Esophagus muscularis mucosa (tissue), 4 donors: Measurements from ENCODE around the gene IQGAP2. TPM values are rescaled to one million over a fixed set of nuclear protein-coding genes. Genes with fewer than 3 reads are reported as not detected.

Experiments
- DNase-seq: peaks from one replicate; pipeline ENCODE4 v3.0.0-alpha.2; 2017; ENCODE audit errors: extremely low spot score
- H3K27ac ChIP-seq, 4 donors: fragments of 200-600 bp; sonication (generic); replicated peaks in 1 of 4; 1 replicate in 3 of 4; 2 replicates in 1 of 4; pipeline ENCODE4 v1.5.1; 2016 to 2019; ENCODE audit warnings: mild to moderate bottlenecking in 1 of 4
- H3K27me3 ChIP-seq, 4 donors: fragments of 200-600 bp; sonication (generic); one replicate each; pipeline versions ENCODE4 v1.5.1 to v1.6.0; 2016 to 2019
- H3K36me3 ChIP-seq, 4 donors: fragments of 200-600 bp; sonication (generic); one replicate each; pipeline ENCODE4 v1.5.1; 2016 to 2019
- H3K4me1 ChIP-seq, 4 donors: fragments of 200-600 bp; sonication (generic); one replicate each; pipeline ENCODE4 v1.5.1; 2016 to 2019
- H3K4me3 ChIP-seq, 4 donors: fragments of 200-600 bp; sonication (generic); 1 replicate in 2 of 4; 2 replicates in 2 of 4; pipeline ENCODE4 v1.5.1; 2016 to 2019; ENCODE audit warnings: mild to moderate bottlenecking in 4 of 4, moderate library complexity in 1 of 4
- H3K9me3 ChIP-seq, 4 donors: fragments of 200-600 bp; sonication (generic); 1 replicate in 3 of 4; 2 replicates in 1 of 4; pipeline ENCODE4 v1.5.1; 2016 to 2019
- CTCF ChIP-seq, 3 experiments: fragments of 200-600 bp in 2 of 3; fragments of 450-650 bp in 1 of 3; sonication (generic) in 2 of 3; IDR thresholded peaks; one replicate each; pipeline ENCODE4 v1.5.1; 2017 to 2019; ENCODE audit warnings: antibody characterized with exemption in 3 of 3, mild to moderate bottlenecking in 2 of 3, moderate library complexity in 1 of 3
- EP300 ChIP-seq: sonication (generic); formaldehyde crosslinking; IDR thresholded peaks from one replicate; pipeline ENCODE4 v1.6.1; 2017; ENCODE audit warnings: antibody characterized with exemption
- POLR2A ChIP-seq: fragments of 450-650 bp; IDR thresholded peaks from one replicate; pipeline ENCODE4 v1.6.1; 2017; ENCODE audit warnings: antibody characterized with exemption, moderate library complexity, mild to moderate bottlenecking, low read depth
- POLR2AphosphoS5 ChIP-seq, 2 donors: sonication (generic); formaldehyde crosslinking; IDR thresholded peaks; one replicate each; pipeline ENCODE4 v1.6.1; 2017; ENCODE audit warnings: antibody characterized with exemption in 2 of 2
- WGBS: methylation state at CpG from one replicate; pipeline ENCODE4 v1.1.5; 2018; 5-methylcytosine and 5-hydroxymethylcytosine counted together
- intact Hi-C: fragments of 100-400 bp; cut with DNase I; formaldehyde crosslinking; loops from one replicate; pipeline ENCODE4 v1.15.1; 2023
- total RNA-seq, 4 donors: library from RNA; depleted of rRNA; stranded (reverse); fragments of >200 nt; gene quantifications; one replicate each; pipeline versions ENCODE4 v1.1.0 to v1.2.1, GENCODE V29; 2016

Gene IQGAP2
- total RNA-seq, 4 donors from 2014 or later, result 14.9 to 30.7 (median 20.8) TPM

- Histone ChIP-seq H3K36me3 (no peaks in the 10 kb centered on the region), H3K27ac (no peak overlapping the region), H3K27me3 (no peaks in the 10 kb centered on the region), H3K9me3 (no peaks in the 10 kb centered on the region), H3K4me1 (no peaks in the 10 kb centered on the region), H3K4me3 (no peak overlapping the region)
- intact Hi-C loops, result loop anchor here (2.0 kb wide), 1 partner anchor 39 kb away; no protein-coding TSS in a partner anchor
- no peak for DNase-seq
- WGBS, result 15% methylated on average over 1 of the region's 1 CpG
- TF ChIP-seq CTCF (IDR thresholded peaks at IDR 0.05) (peak; percentile 41 to 52 (median 43)), EP300 (no peak), POLR2A (no peak)
Measured at GRCh38 chr5:76641514-76642120, 238.5 kb downstream of the IQGAP2 start.

GRCh38 chr5:76642390-76643040, 239.4 kb downstream of the IQGAP2 start:
- no peaks in the 10 kb centered on the region for H3K4me1 ChIP-seq
- no peaks in the 10 kb centered on the region for H3K9me3 ChIP-seq
- no peak for DNase-seq
- H3K4me3 ChIP-seq, result no peak overlapping the region
- H3K27ac ChIP-seq, result no peak overlapping the region
- no peaks in the 10 kb centered on the region for H3K36me3 ChIP-seq
- intact Hi-C loops, result no loop called here
- TF ChIP-seq POLR2AphosphoS5 (IDR thresholded peaks at IDR 0.05), result no peak
- no peak for TF ChIP-seq POLR2A
- TF ChIP-seq EP300, result no peak
- no peak for TF ChIP-seq CTCF (IDR thresholded peaks at IDR 0.05)
- WGBS, result 88% methylated on average over 6 of the region's 6 CpGs
- no peaks in the 10 kb centered on the region for H3K27me3 ChIP-seq

- intact Hi-C loops, result no loop called here
- H3K9me3 ChIP-seq, result peaks cover 0 to 6% (median 2%) of the 10 kb centered on the region in 4 donors
- no peak overlapping the region for H3K4me3 ChIP-seq
- no peak for DNase-seq
- no peak for TF ChIP-seq POLR2AphosphoS5 (IDR thresholded peaks at IDR 0.05)
- no peak for TF ChIP-seq CTCF (IDR thresholded peaks at IDR 0.05)
- TF ChIP-seq POLR2A, result no peak
- no peak for TF ChIP-seq EP300
- H3K4me1 ChIP-seq, result no peaks in the 10 kb centered on the region
- H3K27ac ChIP-seq, result no peak overlapping the region
- no peaks in the 10 kb centered on the region for H3K27me3 ChIP-seq
- H3K36me3 ChIP-seq, result no peaks in the 10 kb centered on the region
Measured at GRCh38 chr5:76643371-76643770, 240.3 kb downstream of the IQGAP2 start.

GRCh38 chr5:76649140-76649539, 246.1 kb downstream of the IQGAP2 start:
- no peaks in the 10 kb centered on the region for H3K27me3 ChIP-seq
- peaks cover 0 to 22% (median 16%) of the 10 kb centered on the region in 4 donors for H3K9me3 ChIP-seq
- no peaks in the 10 kb centered on the region for H3K4me1 ChIP-seq
- H3K4me3 ChIP-seq, result no peak overlapping the region
- 97% methylated on average over 2 of the region's 2 CpGs for WGBS
- H3K36me3 ChIP-seq, result no peaks in the 10 kb centered on the region
- intact Hi-C loops, result no loop called here
- DNase-seq, result no peak
- no peak overlapping the region for H3K27ac ChIP-seq
- TF ChIP-seq EP300, result no peak
- TF ChIP-seq POLR2A, result no peak
- TF ChIP-seq CTCF (IDR thresholded peaks at IDR 0.05), result no peak
- TF ChIP-seq POLR2AphosphoS5 (IDR thresholded peaks at IDR 0.05), result no peak
